Right ventricle myocardium superior (tissue), 1 donor: ENCODE results near the gene PHPT1. TPM values are rescaled to one million over a fixed set of nuclear protein-coding genes. Genes with fewer than 3 reads are reported as not detected.
A peak's percentile ranks its signal among the peaks of the same experiment; 100 is the strongest.

ENCODE experiments used
- ATAC-seq: fragments of 200-7000 bp; cut with Tn5 transposase; one replicate; pipeline ENCODE4 v1.9.1; 2020; ENCODE audit warnings: mild to moderate bottlenecking; ENCODE audit not compliant: poor library complexity
- DNase-seq: peaks from one replicate; pipeline ENCODE4 v3.0.0-alpha.2; 2020
- intact Hi-C: fragments of 100-400 bp; cut with DNase I; formaldehyde crosslinking; loops from one replicate; pipeline ENCODE4 v1.11.2; 2022
- total RNA-seq: library from RNA; stranded (reverse); fragmentation: NEBNext Ultra II Directional; extraction: Animal tissue kit (Norgen Biotek cat#: 25700); gene quantifications from one replicate; pipeline ENCODE4 v1.2.1, GENCODE V29; 2021
- donor health status: DM: no; HTN: yes; CAD: no; lungs with severe emphysema.

Gene PHPT1
- total RNA-seq, 1 donor from 2014 or later, result 345 TPM

DNA sequence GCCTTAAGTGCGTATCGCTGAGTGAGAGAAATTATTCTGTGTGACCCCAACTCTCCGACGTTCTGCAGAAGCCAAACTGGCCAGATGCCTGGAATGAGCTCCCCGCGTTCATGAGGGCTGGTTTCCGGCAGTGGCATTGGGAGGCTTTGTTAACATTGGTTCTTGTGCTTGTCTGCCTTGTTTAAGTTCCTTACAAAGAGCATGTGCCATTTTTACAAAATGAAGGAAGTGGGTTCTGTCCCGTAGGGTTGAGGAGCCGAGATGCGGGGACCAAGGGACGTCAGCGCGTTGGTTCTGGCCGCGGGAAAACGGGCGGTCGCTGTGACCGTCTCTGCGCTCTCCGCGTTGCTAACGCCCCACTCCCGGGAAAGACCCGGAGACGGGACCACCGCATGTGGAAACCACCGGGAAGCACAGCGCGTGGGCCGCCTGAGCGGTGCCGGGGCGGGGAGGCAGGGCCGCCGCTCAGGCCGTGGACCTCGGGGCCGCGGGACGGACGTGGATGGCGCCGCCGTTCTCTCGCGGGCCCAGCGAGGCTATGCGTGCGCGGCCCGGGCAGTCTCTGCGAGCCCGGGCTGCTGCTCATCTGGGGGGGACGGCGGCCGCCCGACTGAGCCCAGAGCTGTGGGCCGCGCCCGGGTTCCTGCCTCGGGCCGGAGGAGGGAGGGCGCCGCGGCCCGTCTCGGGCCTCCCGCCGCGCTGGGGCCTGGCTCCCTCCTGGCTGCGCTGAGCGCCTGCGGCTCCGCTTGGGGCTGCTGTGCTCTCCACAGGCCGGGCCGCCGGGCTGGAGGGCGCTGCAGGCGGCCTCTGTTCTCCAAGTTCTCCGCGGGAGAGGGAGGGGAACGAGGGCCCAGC, 28.0 kb upstream of the PHPT1 start:
- DNase-seq, result peak; percentile 41
- intact Hi-C loops, result no loop called here
- peak; percentile 66 for ATAC-seq

DNA sequence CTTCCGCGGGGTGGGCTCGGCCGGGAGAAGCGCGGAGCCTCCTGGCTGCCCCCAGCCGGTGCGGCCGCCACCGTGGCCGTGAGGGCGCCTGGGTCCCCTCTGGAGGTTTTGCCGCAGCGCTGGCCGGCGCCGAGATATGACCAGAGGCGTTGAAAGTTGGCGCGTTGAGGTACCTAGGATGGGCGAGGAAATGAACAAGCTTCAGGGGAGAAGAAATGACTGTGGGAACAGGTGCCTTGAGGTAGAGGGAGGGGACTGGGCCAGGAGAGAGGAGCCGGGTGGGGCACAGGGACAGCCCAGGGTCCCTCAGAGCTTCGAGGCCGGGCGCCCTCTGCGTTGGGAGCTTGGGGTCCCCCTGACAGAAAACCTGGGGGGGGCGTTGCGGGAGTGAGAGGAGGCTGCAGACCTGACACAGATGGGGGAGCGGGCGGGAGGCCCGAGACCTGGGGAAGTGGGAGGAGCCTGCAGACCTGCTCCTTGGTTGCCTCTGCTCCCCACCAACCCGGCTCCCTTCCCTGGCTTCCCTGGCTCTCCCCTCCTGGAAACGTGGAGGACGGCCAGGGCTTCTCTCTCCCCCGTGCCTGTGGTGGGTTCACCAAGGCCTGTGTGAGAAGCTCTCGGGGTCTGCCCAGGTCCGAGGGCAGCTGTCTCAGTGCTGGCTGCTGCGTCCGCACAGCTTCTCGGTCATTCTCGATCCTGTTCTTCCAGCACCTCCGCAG, 27.2 kb upstream of the PHPT1 start:
- intact Hi-C loops, result no loop called here
- no peak for ATAC-seq
- peak; percentile 40 for DNase-seq

GRCh38 chr9:136823136-136824046, 25.8 kb upstream of the PHPT1 start:
- intact Hi-C loops, result no loop called here
- peak; percentile 30 for DNase-seq
- no peak for ATAC-seq

GRCh38 chr9:136824496-136825225, 24.5 kb upstream of the PHPT1 start:
- intact Hi-C loops, result no loop called here
- ATAC-seq (no peak), DNase-seq (peak; percentile 25)

DNA sequence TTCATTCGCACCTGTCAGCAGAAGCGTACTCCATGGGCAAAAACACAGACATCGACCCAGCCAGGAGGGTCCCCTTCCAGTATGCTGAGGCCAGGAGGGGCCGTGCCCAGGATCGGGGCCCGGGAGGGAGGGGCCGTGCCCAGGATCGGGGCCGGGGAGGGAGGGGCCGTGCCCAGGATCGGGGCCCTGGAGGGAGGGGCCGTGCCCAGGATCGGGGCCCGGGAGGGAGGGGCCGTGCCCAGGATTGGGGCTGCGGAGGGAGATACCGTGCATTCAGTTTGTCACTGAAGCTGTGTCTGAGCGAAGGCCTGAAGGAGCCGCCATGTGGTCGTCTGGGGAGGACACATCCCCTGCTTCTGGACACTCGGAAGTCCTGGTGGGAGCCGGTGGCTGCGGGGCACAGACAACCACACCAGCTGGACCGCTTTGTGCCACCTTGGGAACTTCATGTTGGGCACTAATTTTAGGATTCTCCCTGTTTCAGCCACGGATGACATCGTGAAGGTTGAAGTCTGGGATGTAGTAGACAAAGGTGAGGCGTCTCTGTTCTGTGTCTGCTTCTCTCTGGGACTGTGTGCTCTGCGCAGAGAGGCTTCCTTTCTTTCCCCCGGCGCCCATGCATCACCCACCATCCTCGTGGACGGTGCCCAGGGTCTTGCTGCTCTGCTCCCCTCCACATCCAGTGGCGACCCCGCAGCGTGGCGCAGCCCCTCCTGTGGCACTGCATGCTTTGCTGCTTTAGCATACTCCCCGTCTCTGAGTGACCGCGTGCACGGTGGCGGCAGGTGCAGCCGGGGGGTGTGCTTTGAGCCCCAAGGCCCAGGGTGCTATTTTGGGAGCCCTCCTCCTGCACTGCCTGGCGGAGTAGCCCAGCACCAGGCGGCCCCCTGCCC, 23.7 kb upstream of the PHPT1 start:
- ATAC-seq (no peak), DNase-seq (peak; percentile 22)
- intact Hi-C loops, result no loop called here

GRCh38 chr9:136826188-136826541, 23.0 kb upstream of the PHPT1 start:
- intact Hi-C loops, result no loop called here
- ATAC-seq (no peak), DNase-seq (peak; percentile 37)

DNA sequence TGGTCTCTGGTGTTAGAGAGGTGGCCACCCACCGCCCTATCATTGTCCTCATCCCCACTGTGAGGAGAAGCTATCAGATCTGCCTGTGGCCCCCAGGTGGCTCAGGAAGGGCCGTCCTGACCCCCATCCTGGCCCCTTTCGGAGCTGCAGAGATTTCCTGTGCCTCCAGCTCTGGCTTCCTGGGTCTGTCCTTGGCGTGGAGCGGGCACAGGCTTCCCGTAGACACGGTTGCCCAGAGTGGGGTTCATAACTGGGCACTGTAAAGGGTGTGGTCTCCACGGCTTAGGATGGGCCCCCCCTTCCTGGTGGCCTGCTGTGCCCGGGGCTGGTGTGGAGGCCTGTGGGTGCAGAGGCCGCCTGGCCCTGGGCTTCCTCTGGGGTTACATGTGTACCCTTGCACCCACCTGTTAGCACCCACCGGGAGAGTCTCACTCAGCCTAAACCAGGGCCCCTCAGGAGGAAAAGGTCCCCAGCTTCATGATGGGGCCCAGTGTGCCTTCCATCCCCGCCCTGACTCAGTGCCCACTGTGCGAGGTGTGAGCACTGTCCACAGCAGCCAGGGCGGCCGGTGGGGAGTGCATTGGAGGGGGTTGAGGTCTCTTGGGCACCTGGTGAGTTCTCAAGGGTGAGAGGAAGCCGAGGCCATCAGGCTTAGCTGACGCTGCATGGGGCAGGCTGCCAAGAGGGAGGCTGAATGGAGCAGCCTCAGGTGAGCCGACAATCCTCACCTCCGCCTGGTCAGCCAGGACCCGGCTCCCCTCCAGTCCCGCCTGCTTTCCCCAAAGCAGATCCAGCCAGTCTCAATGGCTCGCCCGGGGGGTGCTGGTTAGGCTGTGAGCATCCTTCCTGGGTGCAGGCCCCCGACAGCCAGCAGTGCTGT, 22.3 kb upstream of the PHPT1 start:
- intact Hi-C loops, result no loop called here
- peak; percentile 33 for DNase-seq
- ATAC-seq, result no peak

DNA sequence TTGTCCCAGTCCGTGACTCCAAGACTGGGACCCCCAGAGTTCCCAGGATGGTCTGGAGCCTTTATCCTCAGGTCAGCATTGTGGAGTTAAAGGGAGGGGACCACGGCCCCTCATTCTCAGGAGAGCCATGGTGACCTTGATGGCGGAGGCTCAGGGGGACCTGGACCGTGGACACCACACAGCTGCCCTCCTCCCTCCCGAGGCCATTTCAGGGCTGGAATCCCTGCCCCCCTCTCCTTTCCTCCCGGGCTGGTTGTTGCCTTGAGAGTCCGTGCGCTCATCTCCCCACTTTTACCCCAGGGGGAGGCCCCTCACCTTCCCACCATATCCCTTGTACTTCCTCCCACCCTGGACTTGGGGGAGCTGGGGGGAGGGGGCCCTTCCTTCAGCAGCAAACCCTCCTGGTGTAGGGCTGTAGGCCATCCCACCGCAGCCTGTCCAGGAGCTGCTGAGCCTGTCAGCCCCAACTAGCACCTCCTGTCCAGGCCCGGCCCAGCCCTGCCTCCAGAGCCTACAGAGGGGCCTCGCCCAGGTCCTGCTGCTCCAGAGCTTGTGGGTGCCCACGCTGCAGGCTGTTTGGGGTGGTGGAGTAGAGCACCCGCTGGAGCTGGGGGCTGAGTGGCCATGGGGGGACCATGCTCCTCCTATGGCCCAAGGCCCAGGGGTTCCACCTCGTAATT, 21.3 kb upstream of the PHPT1 start:
- ATAC-seq, result no peak
- peak; percentile 31 for DNase-seq
- intact Hi-C loops, result no loop called here

GRCh38 chr9:136828474-136829140, 20.6 kb upstream of the PHPT1 start:
- no peak for ATAC-seq
- DNase-seq, result peak; percentile 20
- intact Hi-C loops, result no loop called here

- ATAC-seq (no peak), DNase-seq (peak; percentile 26)
- intact Hi-C loops, result no loop called here
These were observed 19.8 kb upstream of the PHPT1 start for GRCh38 chr9:136829412-136829811.

- peak; percentile 16 for ATAC-seq
- intact Hi-C loops, result no loop called here
- peak; percentile 33 for DNase-seq
These were observed 19.0 kb upstream of the PHPT1 start for GRCh38 chr9:136829981-136830885.

- no peak for ATAC-seq
- peak; percentile 12 for DNase-seq
- intact Hi-C loops, result no loop called here
These were observed 18.0 kb upstream of the PHPT1 start for GRCh38 chr9:136831002-136831719.

GRCh38 chr9:136831720-136832104, 17.5 kb upstream of the PHPT1 start:
- intact Hi-C loops, result no loop called here
- peak; percentile 33 for DNase-seq
- ATAC-seq, result no peak

DNA sequence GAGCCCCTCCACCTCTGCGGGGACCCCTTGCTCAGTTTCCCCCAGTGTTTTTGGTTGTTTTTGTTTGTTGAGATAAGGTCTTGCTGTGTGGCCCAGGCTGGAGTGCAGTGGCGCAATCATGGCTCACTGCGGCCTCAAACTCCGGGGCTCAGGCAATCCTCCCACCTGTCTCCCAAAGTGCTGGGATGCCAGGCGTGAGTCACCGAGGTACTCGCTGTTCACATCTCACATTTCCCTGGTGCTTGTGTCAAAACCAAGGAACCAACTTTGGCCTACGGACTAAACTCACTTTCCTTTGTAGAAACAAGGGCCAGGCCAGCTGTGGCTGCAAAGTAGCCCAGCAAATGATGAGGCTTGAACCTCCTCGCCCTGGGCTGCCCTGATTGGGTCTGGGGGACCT, 16.6 kb upstream of the PHPT1 start:
- DNase-seq, result peak; percentile 8
- no peak for ATAC-seq
- intact Hi-C loops, result no loop called here
